SIG-M5 treated with dmso at 0.1 percent for 504 hours (cell line): Measurements from ENCODE around the gene LYPD5.
"Not testable (repeated sequence)": the region's sequence is repeated elsewhere in the genome, so short reads cannot be mapped to it uniquely, and the experiment has no call there.

Experiments used
- DNase-seq: peaks from one replicate; lab custom pipeline; 2025; ENCODE audit not compliant: unreplicated experiment; lab: John Stamatoyannopoulos, UW

The LYPD5 gene, protein sequence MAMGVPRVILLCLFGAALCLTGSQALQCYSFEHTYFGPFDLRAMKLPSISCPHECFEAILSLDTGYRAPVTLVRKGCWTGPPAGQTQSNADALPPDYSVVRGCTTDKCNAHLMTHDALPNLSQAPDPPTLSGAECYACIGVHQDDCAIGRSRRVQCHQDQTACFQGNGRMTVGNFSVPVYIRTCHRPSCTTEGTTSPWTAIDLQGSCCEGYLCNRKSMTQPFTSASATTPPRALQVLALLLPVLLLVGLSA

DNA sequence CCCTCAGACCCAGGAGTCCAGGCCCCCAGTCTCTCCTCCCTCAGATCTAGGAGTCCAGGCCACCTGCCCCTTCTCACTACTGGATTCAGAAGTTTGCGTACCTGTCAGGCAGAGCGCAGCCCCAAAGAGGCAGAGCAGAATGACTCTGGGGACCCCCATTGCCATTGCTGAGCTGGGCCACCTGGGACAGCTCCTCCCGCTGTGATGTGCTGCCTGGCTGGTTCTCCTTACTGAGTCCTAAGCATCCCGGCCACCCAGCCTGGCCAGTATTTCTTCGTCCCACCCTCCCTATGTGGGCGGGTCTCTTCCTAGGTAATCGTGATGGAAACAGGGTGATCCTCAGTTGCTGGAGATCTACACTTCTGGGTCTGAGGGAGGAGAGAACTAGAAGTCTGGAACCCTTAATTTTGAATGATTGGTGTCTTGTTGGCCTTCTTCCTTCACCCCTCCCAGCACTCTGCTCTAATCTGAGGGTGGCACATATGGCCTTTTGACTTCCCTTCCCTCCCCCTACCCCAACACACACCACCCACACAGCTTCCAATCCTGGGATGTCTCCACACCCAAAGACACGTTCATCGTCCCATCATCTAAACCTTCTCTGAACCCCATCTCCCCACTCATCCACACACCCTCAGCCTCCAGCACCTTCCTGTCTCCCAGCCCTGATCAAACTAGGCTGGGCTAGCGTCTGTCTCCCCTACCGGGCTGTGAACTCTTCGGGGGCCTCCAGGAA is at the start of gene LYPD5:
LYPD5 (minus strand) TSS at position 232 of the 736 bp plus-strand sequence; CDS start at position 165, 67 bp downstream.
- no peak for DNase-seq

DNA sequence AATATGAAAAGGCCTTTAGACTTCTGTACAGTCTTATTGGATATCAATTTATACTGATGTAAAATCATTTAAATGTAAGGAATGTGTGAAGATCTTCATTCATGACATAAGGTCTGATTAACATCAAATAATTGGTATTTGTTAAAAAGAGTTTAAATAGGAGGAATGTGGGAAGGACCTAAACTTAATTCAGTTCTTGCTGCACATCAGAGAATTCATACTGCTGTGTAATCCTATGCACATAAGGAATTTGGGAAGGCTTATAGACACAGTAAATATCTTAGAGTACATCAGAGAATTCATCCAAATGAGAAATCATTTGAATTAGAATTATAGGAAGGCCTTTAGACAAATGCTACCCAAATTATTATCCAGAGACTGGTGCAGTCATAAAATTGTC is 46.6 kb upstream of the LYPD5 start:
- DNase-seq: no peak

DNA sequence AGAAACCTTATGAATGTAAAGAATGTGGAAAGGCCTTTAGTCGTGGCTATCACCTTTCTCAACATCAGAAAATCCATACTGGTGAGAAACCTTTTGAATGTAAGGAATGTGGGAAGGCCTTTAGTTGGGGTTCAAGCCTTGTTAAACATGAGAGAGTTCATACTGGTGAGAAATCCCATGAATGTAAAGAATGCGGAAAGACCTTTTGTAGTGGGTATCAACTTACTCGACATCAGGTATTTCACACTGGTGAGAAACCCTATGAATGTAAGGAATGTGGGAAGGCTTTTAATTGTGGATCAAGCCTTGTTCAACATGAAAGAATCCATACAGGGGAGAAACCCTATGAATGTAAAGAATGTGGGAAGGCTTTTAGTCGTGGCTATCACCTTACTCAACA is 45.6 kb upstream of the LYPD5 start:
- DNase-seq: no peak

DNA sequence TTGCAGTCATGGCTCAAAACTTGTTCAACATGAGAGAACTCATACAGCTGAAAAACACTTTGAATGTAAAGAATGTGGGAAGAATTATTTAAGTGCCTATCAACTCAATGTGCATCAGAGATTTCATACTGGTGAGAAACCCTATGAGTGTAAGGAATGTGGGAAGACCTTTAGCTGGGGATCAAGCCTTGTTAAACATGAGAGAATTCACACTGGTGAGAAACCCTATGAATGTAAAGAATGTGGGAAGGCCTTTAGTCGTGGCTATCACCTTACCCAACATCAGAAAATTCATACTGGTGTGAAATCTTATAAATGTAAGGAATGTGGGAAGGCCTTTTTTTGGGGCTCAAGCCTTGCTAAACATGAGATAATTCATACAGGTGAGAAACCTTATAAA is 45.0 kb upstream of the LYPD5 start:
- DNase-seq: no peak

DNA sequence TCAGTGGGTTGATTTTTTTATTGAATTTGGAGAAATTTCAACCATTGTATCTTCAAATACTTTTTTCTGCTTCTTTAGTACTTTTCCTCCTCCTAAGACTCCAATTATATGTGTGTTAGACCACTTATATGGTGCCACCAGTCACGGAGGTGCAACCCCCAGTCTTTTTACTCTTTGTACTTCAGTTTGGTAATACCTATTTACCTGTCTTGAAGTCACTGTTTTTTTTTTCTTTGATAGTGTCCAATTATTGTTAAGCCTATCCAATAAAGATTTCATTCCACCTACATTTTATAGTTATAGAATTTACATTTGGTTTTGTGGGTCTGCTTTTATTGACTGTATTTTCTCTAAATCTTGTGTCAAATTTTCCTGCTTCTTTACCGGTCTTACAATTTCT is 39.8 kb upstream of the LYPD5 start:
- DNase-seq: no peak

DNA sequence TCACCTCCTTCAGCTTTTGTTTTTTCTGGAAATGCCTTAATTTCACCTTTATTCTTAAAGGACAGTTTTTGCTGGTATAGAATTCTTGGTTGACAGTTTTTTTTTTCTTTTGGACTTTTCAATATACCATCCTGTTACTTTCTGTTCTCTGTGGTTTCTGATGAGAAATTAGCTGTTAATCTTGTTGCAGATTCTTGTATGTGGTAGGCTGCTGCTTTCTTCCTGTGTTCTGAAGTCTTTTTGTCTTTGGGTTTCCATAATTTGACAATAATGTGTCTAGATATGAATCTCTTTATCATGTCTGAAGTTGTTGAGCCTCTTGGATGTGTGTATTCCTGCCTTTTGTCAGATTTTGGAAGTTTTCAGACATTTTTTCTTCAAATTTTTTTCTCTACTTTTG is 36.9 kb upstream of the LYPD5 start:
- no peak for DNase-seq

DNA sequence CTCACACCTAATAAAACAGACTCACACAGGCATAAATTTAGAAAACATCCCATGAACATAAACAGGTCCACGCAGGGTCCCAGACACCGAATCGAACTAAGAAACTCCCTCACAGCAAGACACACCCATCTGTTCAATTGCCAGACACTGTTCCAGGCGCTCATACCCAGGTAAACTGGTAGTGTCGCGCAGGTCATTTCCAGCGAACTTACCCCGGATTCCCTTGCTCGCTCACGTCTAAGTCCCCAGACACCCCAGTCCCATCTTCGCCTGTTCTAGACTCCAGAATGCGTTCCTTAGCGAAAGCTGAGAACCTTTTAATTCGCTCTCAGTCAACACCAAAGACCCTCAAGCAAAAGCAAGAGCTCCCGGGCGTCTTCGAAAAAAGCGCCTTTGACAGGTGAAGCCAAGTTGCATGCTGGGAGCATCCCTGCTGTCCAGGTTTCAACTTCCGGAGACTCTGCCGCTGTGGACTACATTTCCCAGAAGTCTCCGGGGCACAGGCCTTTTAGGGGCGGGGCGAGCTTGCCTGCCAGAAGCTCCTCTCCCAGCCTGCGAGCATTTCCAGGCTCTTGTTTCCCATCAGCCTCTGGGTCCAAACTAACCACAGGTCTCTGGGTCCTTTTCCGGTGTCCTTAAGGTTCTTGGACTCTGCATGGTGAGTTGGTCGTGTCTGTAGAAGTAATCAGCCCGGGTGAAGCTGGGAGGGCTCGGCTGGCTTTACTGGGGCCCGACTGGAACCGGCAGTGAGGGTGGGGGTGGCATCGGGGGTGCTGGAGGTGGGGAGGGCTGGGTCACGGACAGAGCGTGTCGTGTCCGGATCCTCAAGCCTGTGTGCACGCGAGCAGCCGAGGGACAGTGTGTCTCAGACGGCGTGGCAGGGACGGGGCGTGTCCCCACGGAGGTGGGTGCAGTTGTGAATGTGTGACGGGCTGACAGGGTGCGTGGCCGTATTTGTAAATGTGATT is 24.8 kb upstream of the LYPD5 start, which contains the start of gene ZNF283:
ZNF283 (plus strand) TSS at position 535 of the 968 bp plus-strand sequence. CDS start 6,184 bp downstream, outside the sequence.
- DNase-seq: peak; percentile 83

DNA sequence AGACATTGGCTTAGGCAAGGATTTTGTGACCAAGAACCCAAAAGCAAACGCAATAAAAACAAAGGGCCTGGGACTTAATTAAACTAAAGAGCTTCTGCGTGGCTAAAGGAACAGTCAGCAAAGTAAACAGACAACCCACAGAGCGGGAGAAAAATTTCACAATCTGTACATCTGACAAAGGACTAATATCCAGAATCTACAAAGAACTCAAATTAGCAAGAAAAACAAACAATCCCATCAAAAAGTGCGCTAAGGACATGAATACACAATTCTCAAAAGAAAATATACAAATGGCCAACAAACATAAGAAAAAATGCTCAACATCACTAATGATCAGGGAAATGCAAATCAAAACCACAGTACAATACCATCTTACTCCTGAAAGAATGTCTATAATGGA is 22.3 kb upstream of the LYPD5 start:
- DNase-seq: not testable (repeated sequence)

DNA sequence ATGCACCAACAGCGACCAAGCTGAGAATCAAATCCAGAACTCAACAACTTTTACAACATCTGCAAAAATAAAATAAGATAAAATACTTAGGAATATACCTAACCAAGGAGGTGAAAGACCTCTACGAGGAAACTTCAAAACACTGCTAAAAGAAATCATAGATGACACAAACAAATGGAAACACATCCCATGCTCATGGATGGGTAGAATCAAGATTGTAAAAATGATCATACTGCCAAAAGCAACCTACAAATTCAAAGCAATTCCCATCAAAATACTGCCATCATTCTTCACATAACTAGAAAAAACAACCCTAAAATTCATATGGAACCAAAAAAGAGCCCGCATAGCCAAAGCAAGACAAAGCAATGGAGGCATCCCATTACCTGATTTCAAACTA is 21.6 kb upstream of the LYPD5 start:
- DNase-seq: not testable (repeated sequence)

DNA sequence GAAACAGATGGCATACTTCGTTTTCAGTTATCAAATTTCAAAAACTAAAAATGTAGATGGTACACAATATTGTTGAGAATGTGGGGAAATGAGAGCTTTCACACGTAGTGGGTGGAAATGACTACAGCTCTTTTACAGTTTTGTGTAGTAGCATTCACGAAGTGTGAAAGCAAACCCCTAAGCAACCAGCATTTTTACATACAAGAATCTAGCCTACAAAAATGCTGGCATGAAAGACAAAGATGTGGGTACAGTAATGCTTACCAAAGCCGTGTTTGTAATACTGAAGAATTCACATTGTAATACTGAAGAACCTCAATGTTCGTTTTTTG is 18.6 kb upstream of the LYPD5 start:
- no peak for DNase-seq

DNA sequence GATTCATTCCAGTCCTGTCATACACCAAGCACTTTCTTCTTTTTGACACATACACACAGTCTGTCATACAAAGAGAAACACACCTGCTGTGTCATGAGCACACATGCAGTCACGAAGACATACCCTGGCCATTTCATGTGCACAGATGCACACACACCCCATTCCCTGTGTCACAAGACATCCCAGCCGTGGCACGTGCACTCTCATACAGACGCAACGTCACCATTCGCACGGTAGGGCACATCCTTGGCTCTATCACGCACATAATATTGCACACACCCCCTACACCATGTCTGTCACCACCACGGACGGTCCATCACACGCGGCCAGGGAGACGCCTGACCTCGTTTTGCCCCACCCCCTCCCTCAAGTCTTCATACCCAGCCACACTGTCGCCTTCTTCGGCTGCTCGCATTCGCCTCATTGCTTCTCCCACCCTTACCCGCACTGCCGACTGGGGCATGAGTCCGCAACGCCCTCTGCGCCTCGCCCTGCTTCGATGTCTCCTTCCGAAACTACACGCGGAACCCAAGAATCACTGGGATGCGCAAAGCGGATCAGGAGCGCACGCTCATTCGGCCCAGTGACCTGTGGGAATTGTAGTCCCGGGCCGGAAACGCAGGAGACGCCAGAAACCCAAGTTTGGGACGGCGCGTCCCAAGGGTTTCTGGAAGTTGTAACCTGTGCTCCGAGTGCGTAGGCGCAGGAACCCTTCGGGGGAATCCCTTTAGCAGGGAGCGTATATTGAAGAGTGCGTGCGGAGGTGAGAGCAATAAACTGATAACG is 18.0 kb upstream of the LYPD5 start:
- DNase-seq: no peak

DNA sequence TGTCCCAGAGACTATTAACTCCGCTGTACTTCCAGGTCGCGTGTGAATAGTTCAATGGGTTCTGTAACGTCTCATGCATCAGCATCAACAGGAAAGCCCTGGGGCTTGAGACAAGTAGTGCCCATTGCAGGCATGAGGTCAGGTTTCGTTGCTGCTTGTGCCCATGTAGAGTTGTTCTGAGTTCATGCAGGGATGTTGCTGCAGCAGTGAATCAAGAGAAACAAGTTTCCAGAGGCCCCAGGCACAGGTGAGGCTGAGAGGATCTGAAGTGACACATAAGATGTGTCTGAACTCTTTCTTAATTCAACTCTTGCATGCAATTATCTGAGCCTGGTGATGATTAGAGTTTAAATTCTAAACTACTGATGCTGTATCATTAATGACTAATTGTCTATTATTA is 16.3 kb upstream of the LYPD5 start:
- peak; percentile 3 for DNase-seq

DNA sequence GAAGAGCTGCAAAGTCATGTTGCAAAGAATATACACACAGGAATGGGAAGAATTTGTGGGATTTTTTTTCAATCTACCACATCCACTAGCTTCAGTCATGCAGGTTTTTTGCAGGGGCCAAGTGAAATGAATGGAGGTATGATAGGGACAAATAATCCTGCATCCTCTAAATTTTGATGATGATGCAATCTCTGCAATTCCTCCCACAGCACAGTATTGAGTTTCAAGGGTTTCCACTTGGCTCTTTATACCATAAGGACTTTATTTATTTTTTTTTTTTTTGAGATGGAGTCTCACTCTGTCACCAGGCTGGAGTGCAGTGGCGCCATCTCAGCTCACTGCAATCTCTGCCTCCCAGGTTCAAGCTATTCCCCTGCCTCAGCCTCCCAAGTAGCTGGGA is 15.2 kb upstream of the LYPD5 start:
- not testable (repeated sequence) for DNase-seq

DNA sequence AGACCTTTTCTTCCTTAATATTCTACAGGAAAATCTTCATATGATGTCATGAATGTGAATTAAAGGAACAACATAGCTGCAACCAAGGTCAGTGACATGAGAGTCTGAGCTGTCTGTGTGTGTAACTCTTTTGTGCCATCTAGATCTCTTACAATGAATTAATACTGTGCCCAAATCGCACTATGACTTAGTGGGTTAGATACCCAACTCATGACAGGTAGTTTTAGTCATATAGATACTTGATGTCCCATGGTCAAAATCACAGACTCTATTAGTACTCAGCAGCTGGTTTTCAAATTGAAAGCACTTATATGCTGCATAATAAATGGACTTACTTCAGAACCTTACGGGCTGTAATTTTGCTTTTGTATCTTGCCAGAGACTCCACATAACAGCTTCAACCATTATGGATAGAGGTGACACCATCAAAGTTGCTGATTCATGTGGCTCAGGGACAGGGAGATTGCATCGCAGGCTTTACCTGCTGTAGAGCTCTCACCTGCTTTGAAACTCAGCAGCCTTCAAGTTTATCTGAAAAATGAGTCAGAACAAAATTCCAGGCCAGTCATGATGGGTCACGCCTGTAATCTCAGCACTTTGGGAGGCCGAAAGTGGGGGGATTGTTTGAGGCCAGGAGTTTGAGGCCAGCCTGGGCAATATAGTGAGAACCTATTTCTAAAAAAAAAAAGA is 12.6 kb upstream of the LYPD5 start:
- DNase-seq: no peak

DNA sequence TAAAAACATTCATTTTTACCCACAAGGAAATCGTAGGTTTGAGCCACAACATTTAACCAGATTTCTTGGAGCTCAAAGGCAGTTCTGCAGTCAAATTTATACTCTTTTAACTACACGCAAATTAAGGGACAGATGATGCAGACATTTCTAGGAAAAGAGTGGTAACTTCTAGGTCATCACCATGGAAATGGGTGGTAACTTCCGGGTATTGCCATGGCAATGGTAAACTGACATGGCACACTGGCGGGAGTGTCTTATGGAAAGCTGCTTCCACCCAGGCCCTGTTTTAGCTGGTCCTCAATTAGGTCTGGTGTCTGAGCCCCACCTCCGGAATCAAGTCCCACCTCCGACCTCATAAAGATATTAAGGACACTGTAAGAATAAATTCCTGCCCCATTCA is 10.4 kb upstream of the LYPD5 start:
- no peak for DNase-seq

DNA sequence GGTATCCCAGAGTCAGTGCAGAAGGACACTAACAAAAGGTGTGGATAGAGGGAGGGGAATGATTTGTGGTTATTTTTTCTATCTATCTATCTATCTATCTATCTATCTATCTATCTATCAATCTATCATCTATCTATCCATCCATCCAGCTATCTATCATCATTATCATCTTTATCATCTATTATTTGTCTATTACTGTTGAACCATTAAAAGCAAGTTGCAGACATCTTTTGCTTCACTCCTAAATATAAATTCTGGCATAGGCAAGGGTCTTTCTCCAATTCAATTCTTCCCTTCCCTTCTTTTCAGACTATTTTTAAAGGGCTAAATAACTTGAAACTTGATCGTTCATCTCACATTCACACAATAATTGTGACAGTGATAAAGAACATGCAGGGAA is 10.0 kb upstream of the LYPD5 start:
- no peak for DNase-seq

DNA sequence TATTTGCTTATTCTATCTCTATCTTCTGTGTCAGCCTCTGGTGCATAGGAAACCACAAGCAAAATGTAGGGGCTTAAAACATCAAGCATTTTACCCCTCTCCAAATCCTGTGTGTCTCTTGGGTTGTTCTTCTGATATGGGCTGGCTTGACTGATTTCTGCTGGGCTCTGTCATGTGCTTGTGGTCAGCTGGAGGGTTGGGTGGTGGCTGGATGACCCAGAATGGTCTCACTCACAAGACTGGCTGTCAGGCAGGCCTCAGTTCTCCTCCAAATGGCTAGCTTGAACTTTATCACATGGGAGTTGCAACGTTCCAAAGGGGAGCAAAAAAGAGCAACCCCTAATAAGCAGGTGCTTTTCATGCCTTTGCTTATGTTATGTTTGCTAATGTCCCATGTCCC is 9.6 kb upstream of the LYPD5 start:
- no peak for DNase-seq

DNA sequence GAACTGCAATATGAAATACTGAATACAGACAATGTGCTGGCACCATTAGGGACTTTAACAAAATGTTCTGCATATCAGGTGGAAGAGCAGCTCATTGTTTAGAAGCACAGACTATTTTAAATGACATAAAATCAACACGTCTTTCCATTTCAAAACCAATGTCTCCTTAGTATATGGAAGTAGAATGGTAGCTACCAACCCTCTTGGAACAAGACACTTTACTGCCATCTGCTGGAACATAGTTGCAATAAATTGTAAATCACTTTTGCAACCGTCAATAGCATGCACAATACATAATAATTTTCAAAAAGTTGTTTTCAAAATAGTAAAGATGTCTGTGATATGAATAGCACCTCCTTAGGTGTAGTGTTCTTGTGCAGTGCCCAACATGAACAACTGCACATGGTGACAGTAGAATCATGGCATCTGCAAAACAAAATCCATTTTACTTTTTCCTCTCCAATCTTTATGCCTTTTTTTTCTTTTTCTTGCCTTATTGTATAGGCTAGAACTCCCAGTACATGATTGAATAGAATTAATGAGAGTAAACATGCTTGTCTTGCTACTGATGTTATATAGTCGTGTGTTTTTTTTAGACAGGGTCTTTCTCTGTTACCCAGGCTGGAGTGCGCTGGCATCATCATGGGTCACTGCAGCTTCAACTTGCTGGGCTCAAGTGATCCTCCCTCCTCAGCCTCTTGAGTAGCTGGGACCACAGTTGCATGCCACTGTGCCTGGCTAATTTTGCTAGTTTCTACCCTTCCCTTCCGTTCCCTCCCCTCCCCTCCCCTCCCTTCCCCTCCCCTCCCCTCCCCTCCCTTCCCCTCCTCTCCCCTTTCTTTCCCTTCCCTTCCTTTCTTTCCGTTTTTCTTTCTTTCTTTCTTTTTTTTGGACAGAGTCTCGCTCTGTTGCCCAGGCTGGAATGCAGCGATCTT is 7.8 kb upstream of the LYPD5 start:
- peak; percentile 76 for DNase-seq

DNA sequence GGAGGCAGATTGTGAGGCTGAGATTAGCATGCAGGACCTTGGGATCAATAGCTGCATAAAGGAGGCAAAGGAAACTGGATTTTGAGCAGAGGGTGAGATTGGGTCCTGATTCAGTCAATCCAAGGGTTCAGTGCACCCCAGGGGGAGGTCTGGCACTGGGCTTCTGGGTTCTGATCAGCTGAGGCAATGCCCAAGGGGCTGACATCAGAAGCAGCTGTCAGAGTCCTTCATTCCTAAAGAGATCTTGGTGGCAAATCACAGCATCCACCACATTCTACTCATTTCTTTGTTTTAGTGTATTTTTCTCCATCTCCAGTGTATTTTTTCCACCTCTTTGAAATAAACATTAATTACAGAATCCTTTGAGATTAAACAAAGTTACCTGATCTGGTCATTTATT is 5.4 kb upstream of the LYPD5 start:
- no peak for DNase-seq
